NCI-H1930 (cell line): ENCODE data around the gene TMA7.

ENCODE experiments used
- DNase-seq, 2 experiments: peaks; one replicate each; lab custom pipeline; 2025; lab: John Stamatoyannopoulos, UW

Gene TMA7

GRCh38 chr3:48423241-48423882 lies 16.7 kb upstream of the TMA7 start:
- no peak for DNase-seq

GRCh38 chr3:48423883-48424695 lies 16.0 kb upstream of the TMA7 start:
- no peak for DNase-seq

GRCh38 chr3:48425281-48425812 lies 14.7 kb upstream of the TMA7 start:
- DNase-seq = no peak

- no peak for DNase-seq
Observed at GRCh38 chr3:48426401-48426909, 13.6 kb upstream of the TMA7 start.

GRCh38 chr3:48426944-48427629 lies 13.0 kb upstream of the TMA7 start:
- DNase-seq = no peak

- no peak for DNase-seq
Observed at GRCh38 chr3:48427630-48427962, 12.5 kb upstream of the TMA7 start.

GRCh38 chr3:48428088-48428571 lies 11.9 kb upstream of the TMA7 start:
- DNase-seq = no peak

GRCh38 chr3:48428572-48429316 lies 11.3 kb upstream of the TMA7 start:
- no peak for DNase-seq

- DNase-seq = peak; percentile 40 to 45
Observed at GRCh38 chr3:48429317-48429959, 10.6 kb upstream of the TMA7 start.

GRCh38 chr3:48429960-48430707 lies 9.9 kb upstream of the TMA7 start, which contains the start of gene PLXNB1:
TSS of gene PLXNB1 (minus strand) at chr3:48430086. CDS start at chr3:48424611, 5,475 bp downstream.
- DNase-seq = peak; percentile 50 to 52

- DNase-seq = no peak
Observed at GRCh38 chr3:48430708-48431101, 9.4 kb upstream of the TMA7 start.

- no peak for DNase-seq
Observed at GRCh38 chr3:48431224-48432029, 8.6 kb upstream of the TMA7 start.

- DNase-seq = no peak
Observed at GRCh38 chr3:48432411-48433371, 7.4 kb upstream of the TMA7 start.

- DNase-seq = no peak
Observed at GRCh38 chr3:48433472-48434118, 6.5 kb upstream of the TMA7 start.

GRCh38 chr3:48434591-48435222 lies 5.3 kb upstream of the TMA7 start:
- no peak for DNase-seq

GRCh38 chr3:48435223-48435595 lies 4.8 kb upstream of the TMA7 start:
- DNase-seq = no peak

GRCh38 chr3:48435774-48436476 lies 4.1 kb upstream of the TMA7 start:
- DNase-seq = peak; percentile 44 to 69
